ENCODE results near the gene LEMD2.

Gene LEMD2

GRCh38 chr6:33725222-33725621, 63.7 kb downstream of the LEMD2 start:
- no peak for DNase-seq (ENCODE audit: low read depth in 2 of 2, low spot score in 1 of 2)

- DNase-seq (ENCODE audit: low read depth in 2 of 2, low spot score in 1 of 2) = no peak
Observed at GRCh38 chr6:33724102-33725023, 64.6 kb downstream of the LEMD2 start.

- DNase-seq (ENCODE audit: low read depth in 2 of 2, low spot score in 1 of 2) = no peak
Observed at GRCh38 chr6:33723371-33724085, 65.4 kb downstream of the LEMD2 start.

- DNase-seq (ENCODE audit: low read depth in 2 of 2, low spot score in 1 of 2) = no peak
Observed at GRCh38 chr6:33722103-33722623, 66.8 kb downstream of the LEMD2 start.

GRCh38 chr6:33721508-33721907, 67.4 kb downstream of the LEMD2 start:
- no peak for DNase-seq (ENCODE audit: low read depth in 2 of 2, low spot score in 1 of 2)

All from stimulated activated CD8-positive, alpha-beta memory T cell treated with anti-CD3 and anti-CD28 coated beads, Interleukin-4, amount 100 ng/mL, for 1 hour (primary cell).